HepG2 (cell line): ENCODE data around the gene SRRM4. TPM values are rescaled to one million over a fixed set of nuclear protein-coding genes. Genes with fewer than 3 reads are reported as not detected.

Source experiments
- ATAC-seq: fragments of 200-7000 bp; cut with Tn5 transposase; 3 replicates; pipeline ENCODE4 v1.9.1; 2020; ENCODE audit warnings: mild to moderate bottlenecking, moderate library complexity
- BruUV-seq: library from RNA; stranded (reverse); fragments of 400-500 nt; replicated peaks from 2 replicates; lab custom pipeline; 2021; lab: Mats Ljungman, UMichigan
- CTCF ChIA-PET: fragments of 300-600 bp; formaldehyde crosslinking; extraction: SDS; loops from one replicate; lab custom pipeline; 2021; ENCODE audit warnings: low total read pairs, inconsistent platforms, low intra/inter-chr PET ratio; lab: Yijun Ruan, JAX
- POLR2A ChIA-PET: fragments of 350-600 bp; sonication (Branson Sonifier 250); formaldehyde crosslinking; loops from one replicate; lab custom pipeline; 2020; ENCODE audit warnings: antibody characterized with exemption, inconsistent platforms; lab: Yijun Ruan, JAX
- DNase-seq: peaks from one replicate; pipeline ENCODE4 v3.0.0-alpha.2; 2015; ENCODE audit warnings: low spot score
- FAIRE-seq: peaks from 3 replicates; lab custom pipeline; 2011; peaks lifted over from hg19 to GRCh38; lab: Jason Lieb, UNC
- H2AFZ ChIP-seq: one replicate; pipeline ENCODE4 v1.6.1; 2011; ENCODE audit warnings: low read length, inconsistent platforms
- H3K27ac ChIP-seq: fragments of 300-600 bp; 3 replicates; pipeline ENCODE4 v1.8.0; 2011; ENCODE audit warnings: mixed run types, mild to moderate bottlenecking, mixed read lengths, low read length, inconsistent platforms; ENCODE audit not compliant: insufficient read depth; ENCODE audit errors: extremely low read length
- H3K27me3 ChIP-seq, 2 experiments: fragments of 200-600 bp in 1 of 2; 2 replicates in 1 of 2; 3 replicates in 1 of 2; pipeline versions ENCODE4 v1.6.0 to v1.8.0; 2011; ENCODE audit warnings: low read length in 2 of 2, mild to moderate bottlenecking in 2 of 2, moderate library complexity in 2 of 2, inconsistent platforms in 1 of 2; ENCODE audit not compliant: insufficient read depth in 2 of 2, control insufficient read depth in 1 of 2
- H3K36me3 ChIP-seq, 2 experiments: fragments of 200-600 bp in 1 of 2; replicated peaks in 1 of 2; 2 replicates in 1 of 2; 3 replicates in 1 of 2; pipeline versions ENCODE4 v1.5.1 to v1.8.0; 2011; ENCODE audit warnings: low read length in 2 of 2, inconsistent platforms in 1 of 2; ENCODE audit not compliant: insufficient read depth in 2 of 2, control insufficient read depth in 1 of 2
- H3K4me1 ChIP-seq: 2 replicates; pipeline ENCODE4 v1.5.1; 2012; ENCODE audit warnings: low read length, inconsistent platforms; ENCODE audit not compliant: insufficient read depth
- H3K4me2 ChIP-seq: 2 replicates; pipeline ENCODE4 v1.6.0; 2011; ENCODE audit warnings: low read depth, low read length, inconsistent platforms
- H3K4me3 ChIP-seq, 3 experiments: fragments of 200-600 bp in 1 of 3; sonication (generic), shearing (Covaris generic) in 1 of 3; replicated peaks in 1 of 3; 2 replicates each; pipeline ENCODE4 v1.5.1; 2011 to 2016; ENCODE audit warnings: low read length in 3 of 3, inconsistent platforms in 2 of 3, low read depth in 2 of 3, mild to moderate bottlenecking in 2 of 3, control low read depth in 1 of 3, mixed read lengths in 1 of 3; ENCODE audit not compliant: insufficient read depth in 1 of 3
- H3K79me2 ChIP-seq: one replicate; pipeline ENCODE4 v1.6.1; 2011; ENCODE audit warnings: low read length, inconsistent platforms; ENCODE audit not compliant: insufficient read depth
- H3K9ac ChIP-seq: 2 replicates; pipeline ENCODE4 v1.6.0; 2011; ENCODE audit warnings: mild to moderate bottlenecking, low read depth, low read length, inconsistent platforms; ENCODE audit not compliant: insufficient read depth
- H3K9me3 ChIP-seq: 2 replicates; pipeline ENCODE4 v1.5.1; 2012; ENCODE audit warnings: mild to moderate bottlenecking, low read length
- H4K20me1 ChIP-seq: 2 replicates; pipeline ENCODE4 v1.6.0; 2011; ENCODE audit warnings: inconsistent platforms, mild to moderate bottlenecking, low read length, moderate library complexity; ENCODE audit not compliant: insufficient read depth
- GMEB1 ChIP-seq: sonication (generic); formaldehyde crosslinking; IDR thresholded peaks from 2 replicates; pipeline ENCODE4 v1.5.1; 2020; ENCODE audit warnings: missing genetic modification reagents, mild to moderate bottlenecking, borderline replicate concordance
- HCFC1 ChIP-seq: fragments of 150-350 bp; IDR thresholded peaks from 2 replicates; pipeline ENCODE4 v1.6.1; 2014; ENCODE audit warnings: low read depth, low read length
- JUND ChIP-seq: sonication (generic); formaldehyde crosslinking; IDR thresholded peaks from 2 replicates; pipeline ENCODE4 v1.8.0; 2022; ENCODE audit warnings: mild to moderate bottlenecking, missing genetic modification reagents
- KMT2B ChIP-seq: IDR thresholded peaks from 2 replicates; pipeline ENCODE4 v1.6.1; 2016; ENCODE audit warnings: missing genetic modification reagents, missing compliant biosample characterization
- NFAT5 ChIP-seq: sonication (generic); formaldehyde crosslinking; IDR thresholded peaks from 2 replicates; pipeline ENCODE4 v1.4.0; 2020; ENCODE audit warnings: missing genetic modification reagents
- ZFP36 ChIP-seq: fragments of 150-350 bp; IDR thresholded peaks from 2 replicates; pipeline ENCODE4 v1.6.1; 2018; ENCODE audit warnings: borderline replicate concordance, low read length, low read depth; ENCODE audit not compliant: partially characterized antibody
- ZNF101 ChIP-seq: sonication (generic); formaldehyde crosslinking; IDR thresholded peaks from 2 replicates; pipeline ENCODE4 v1.4.0; 2020; ENCODE audit warnings: mild to moderate bottlenecking, low read depth, missing genetic modification reagents, borderline replicate concordance
- ZNF292 ChIP-seq: sonication (generic); formaldehyde crosslinking; IDR thresholded peaks from 2 replicates; pipeline ENCODE4 v1.8.1; 2022; ENCODE audit warnings: mild to moderate bottlenecking, low read depth, missing genetic modification reagents, borderline replicate concordance
- ZNF660 ChIP-seq: sonication (generic); formaldehyde crosslinking; IDR thresholded peaks from 2 replicates; pipeline ENCODE4 v1.5.1; 2020; ENCODE audit warnings: mild to moderate bottlenecking, low read depth, missing genetic modification reagents, borderline replicate concordance
- WGBS: methylation state at CpG from one replicate; pipeline ENCODE4 v1.1.6; 2017; ENCODE audit warnings: low lambda C conversion rate; 5-methylcytosine and 5-hydroxymethylcytosine counted together
- in situ Hi-C: cut with HindIII; loops from 2 replicates; pipeline ENCODE4 v1.10.0; 2017; ENCODE audit warnings: low pct_unique_long_range_greater_than_20kb; ENCODE audit not compliant: extremely low pct_ligation_motif_present
- intact Hi-C: fragments of 100-400 bp; cut with micrococcal nuclease; formaldehyde crosslinking; loops from one replicate; pipeline ENCODE4 v1.10.0; 2022; ENCODE audit not compliant: unreplicated experiment
- polyA plus RNA-seq, 8 experiments: library from polyadenylated mRNA; depleted of rRNA in 3 of 8; stranded (reverse) in 7 of 8; unstranded in 1 of 8; fragments of >200 nt; fragmentation: Illumina TruSeq in 4 of 8; extraction: Trizol in 4 of 8; gene quantifications; 2 replicates each; pipeline versions ENCODE4 v1.2.1 to v1.2.3, GENCODE V29; 2011 to 2016; ENCODE audit warnings: low read depth in 4 of 8, missing spikeins in 1 of 8, mixed read lengths in 1 of 8; ENCODE audit not compliant: insufficient read depth in 1 of 8
- total RNA-seq, 5 experiments: library from RNA; depleted of rRNA; stranded (reverse); fragments of >200 nt; fragmentation: Illumina TruSeq; extraction: Trizol; gene quantifications; 2 replicates each; pipeline ENCODE4 v1.2.3, GENCODE V29; 2016; ENCODE audit warnings: low read depth in 1 of 5

Gene SRRM4
- total and polyA plus RNA-seq, 2 of the 13 experiments (the other 11 are each of a cell fraction or from before 2014, with no cell fraction given), result not detected

- in situ Hi-C loops, result no loop called here
Measured at GRCh38 chr12:119145367-119145766, 164.0 kb downstream of the SRRM4 start.

GRCh38 chr12:119147847-119148448 is 166.6 kb downstream of the SRRM4 start:
- FAIRE-seq, result no peak
- no peak for ATAC-seq
- Histone ChIP-seq H3K9ac (no peak overlapping the region), H2AFZ (no peak overlapping the region), H3K27me3 (peaks cover 0 to 4% of the 10 kb centered on the region in 2 experiments; a peak in 1 of 5 replicates), H3K4me2 (no peak overlapping the region), H3K9me3 (peaks cover 8% of the 10 kb centered on the region; the same call in 1 of the 2 replicates), H3K36me3 (no peaks in the 10 kb centered on the region), H3K4me1 (no peaks in the 10 kb centered on the region), H3K4me3 (no peak overlapping the region), H4K20me1 (no peaks in the 10 kb centered on the region), H3K79me2 (no peaks in the 10 kb centered on the region), H3K27ac (no peak overlapping the region)
- TF ChIP-seq ZNF292, result no peak
- TF ChIP-seq HCFC1, result no peak
- TF ChIP-seq JUND (CRISPR knock-in tag), result no peak
- TF ChIP-seq ZFP36, result no peak
- no peak for TF ChIP-seq NFAT5
- TF ChIP-seq GMEB1 (CRISPR knock-in tag), result no peak
- no peak for DNase-seq
- BruUV-seq, result no TSS peak
- POLR2A ChIA-PET, result no interaction called here
- 18% methylated on average over 2 of the region's 2 CpGs for WGBS
- CTCF ChIA-PET, result no interaction called here
- in situ Hi-C loops, result no loop called here
- intact Hi-C loops, result no loop called here

More at GRCh38 chr12:119145367-119145766, 164.0 kb downstream of the SRRM4 start:
- CTCF ChIA-PET, result no interaction called here
- H3K79me2 ChIP-seq, result no peaks in the 10 kb centered on the region
- H4K20me1 ChIP-seq, result no peaks in the 10 kb centered on the region
- TF ChIP-seq KMT2B (CRISPR knock-in tag) (no peak), ZNF660 (CRISPR knock-in tag) (no peak), ZNF101 (CRISPR knock-in tag) (no peak)
- no peak overlapping the region for H3K4me3 ChIP-seq
- H3K27ac ChIP-seq, result no peak overlapping the region
- POLR2A ChIA-PET, result no interaction called here
- intact Hi-C loops, result no loop called here
- no peaks in the 10 kb centered on the region for H3K9me3 ChIP-seq
- no peak for DNase-seq
- WGBS, result 61% methylated on average over 8 of the region's 13 CpGs
- peaks cover 0 to 4% of the 10 kb centered on the region in 2 experiments; a peak in 1 of 5 replicates for H3K27me3 ChIP-seq
- H3K4me1 ChIP-seq, result no peaks in the 10 kb centered on the region
- no peak for FAIRE-seq
- H3K36me3 ChIP-seq, result no peaks in the 10 kb centered on the region
- H2AFZ ChIP-seq, result no peak overlapping the region
- no peak overlapping the region for H3K4me2 ChIP-seq
- H3K9ac ChIP-seq, result no peak overlapping the region
- no TSS peak for BruUV-seq
- ATAC-seq, result no peak
